Measurements from ENCODE around the gene TLL2.

Gene TLL2

GRCh38 chr10:96421995-96422394 lies 91.7 kb downstream of the TLL2 start:
- DNase-seq (ENCODE audit: low read depth) = no peak

- no peak for DNase-seq (ENCODE audit: low read depth)
Measured at GRCh38 chr10:96420228-96421009, 93.3 kb downstream of the TLL2 start.

GRCh38 chr10:96419351-96419750 lies 94.4 kb downstream of the TLL2 start:
- DNase-seq (ENCODE audit: low read depth) = no peak

GRCh38 chr10:96418582-96418981 lies 95.1 kb downstream of the TLL2 start:
- DNase-seq (ENCODE audit: low read depth) = no peak

GRCh38 chr10:96417441-96417840 lies 96.3 kb downstream of the TLL2 start:
- DNase-seq (ENCODE audit: low read depth) = no peak

- no peak for DNase-seq (ENCODE audit: low read depth)
Measured at GRCh38 chr10:96416643-96417042, 97.1 kb downstream of the TLL2 start.

- no peak for DNase-seq (ENCODE audit: low read depth)
Measured at GRCh38 chr10:96415891-96416554, 97.7 kb downstream of the TLL2 start.

- no peak for DNase-seq (ENCODE audit: low read depth)
Measured at GRCh38 chr10:96415150-96415890, 98.4 kb downstream of the TLL2 start.

- DNase-seq (ENCODE audit: low read depth) = no peak
Measured at GRCh38 chr10:96414303-96414702, 99.4 kb downstream of the TLL2 start.

GRCh38 chr10:96413151-96413787 lies 100.5 kb downstream of the TLL2 start:
- no peak for DNase-seq (ENCODE audit: low read depth)

GRCh38 chr10:96411716-96412320 lies 101.9 kb downstream of the TLL2 start:
- no peak for DNase-seq (ENCODE audit: low read depth)

- no peak for DNase-seq (ENCODE audit: low read depth)
Measured at GRCh38 chr10:96410296-96410695, 103.4 kb downstream of the TLL2 start.

- no peak for DNase-seq (ENCODE audit: low read depth)
Measured at GRCh38 chr10:96408201-96408600, 105.5 kb downstream of the TLL2 start.

GRCh38 chr10:96407560-96408069 lies 106.1 kb downstream of the TLL2 start:
- DNase-seq (ENCODE audit: low read depth) = no peak

- no peak for DNase-seq (ENCODE audit: low read depth)
Measured at GRCh38 chr10:96406091-96406490, 107.6 kb downstream of the TLL2 start.

GRCh38 chr10:96402417-96403305 lies 111.1 kb downstream of the TLL2 start:
- no peak for DNase-seq (ENCODE audit: low read depth)

GRCh38 chr10:96401036-96401435 lies 112.7 kb downstream of the TLL2 start:
- no peak for DNase-seq (ENCODE audit: low read depth)

- DNase-seq (ENCODE audit: low read depth) = no peak
Measured at GRCh38 chr10:96400465-96400864, 113.3 kb downstream of the TLL2 start.

- DNase-seq (ENCODE audit: low read depth) = no peak
Measured at GRCh38 chr10:96397902-96398301, 115.8 kb downstream of the TLL2 start.

GRCh38 chr10:96395931-96396877 lies 117.5 kb downstream of the TLL2 start:
- DNase-seq (ENCODE audit: low read depth) = peak; percentile 33
